Kidney (tissue), 14 donors: Measurements from ENCODE around the gene F2RL1. TPM values are rescaled to one million over a fixed set of nuclear protein-coding genes. Genes with fewer than 3 reads are reported as not detected.
"Not testable (repeated sequence)": the region's sequence is repeated elsewhere in the genome, so short reads cannot be mapped to it uniquely, and the experiment has no call there.

Experiments
- DNase-seq, 5 donors: peaks; one replicate each; pipeline ENCODE4 v3.0.0-alpha.2; 2013 to 2020
- FAIRE-seq: peaks from 2 replicates; lab custom pipeline; 2012; peaks lifted over from hg19 to GRCh38; lab: Jason Lieb, UNC
- H3K27ac ChIP-seq, 2 donors: one replicate each; pipeline ENCODE4 v1.7.0; 2013; ENCODE audit warnings: low read depth in 2 of 2, low read length in 2 of 2, inconsistent platforms in 1 of 2
- H3K27me3 ChIP-seq: one replicate; pipeline ENCODE4 v1.7.1; 2013; ENCODE audit warnings: low read length, inconsistent platforms; ENCODE audit not compliant: control insufficient read depth, insufficient read depth
- H3K36me3 ChIP-seq, 3 donors: one replicate each; pipeline versions ENCODE4 v1.7.0 to v1.7.1; 2013; ENCODE audit warnings: low read length in 3 of 3, control low read depth in 1 of 3, inconsistent platforms in 1 of 3; ENCODE audit not compliant: insufficient read depth in 3 of 3, control insufficient read depth in 2 of 3
- H3K4me1 ChIP-seq, 3 donors: one replicate each; pipeline versions ENCODE4 v1.7.0 to v1.7.1; 2013; ENCODE audit warnings: low read length in 3 of 3, inconsistent platforms in 1 of 3, low read depth in 1 of 3; ENCODE audit not compliant: control insufficient read depth in 2 of 3, insufficient read depth in 2 of 3
- H3K4me3 ChIP-seq, 3 donors: one replicate each; pipeline versions ENCODE4 v1.7.0 to v1.8.1; 2013; ENCODE audit warnings: low read length in 3 of 3, control low read depth in 1 of 3, inconsistent platforms in 1 of 3
- H3K9ac ChIP-seq, 3 donors: one replicate each; pipeline versions ENCODE4 v1.7.0 to v1.7.1; 2013; ENCODE audit warnings: low read length in 3 of 3, control low read depth in 1 of 3, inconsistent platforms in 1 of 3
- H3K9me3 ChIP-seq, 3 donors: one replicate each; pipeline versions ENCODE4 v1.7.0 to v1.7.1; 2013; ENCODE audit warnings: low read length in 3 of 3, control low read depth in 1 of 3, inconsistent platforms in 1 of 3; ENCODE audit not compliant: control insufficient read depth in 2 of 3, insufficient read depth in 1 of 3
- intact Hi-C: fragments of 100-400 bp; cut with DNase I; formaldehyde crosslinking; loops from one replicate; pipeline ENCODE4 v1.11.1; 2022
- polyA plus RNA-seq: library from polyadenylated mRNA; stranded (reverse); fragments of 350-450 nt; fragmentation: Illumina TruSeq; extraction: RNeasy Lipid Tissue Mini Kit (QIAGEN cat#74804); gene quantifications from one replicate; pipeline ENCODE4 v1.2.3, GENCODE V29; 2014; ENCODE audit warnings: low read depth, low replicate concordance; ENCODE audit not compliant: insufficient read depth
- total RNA-seq: library from RNA; stranded (reverse); fragmentation: NEBNext Ultra II Directional; extraction: Animal tissue kit (Norgen Biotek cat#: 25700); gene quantifications from one replicate; pipeline ENCODE4 v1.2.1, GENCODE V29; 2021
- TF ChIP-seq, protein P1 (sequence below): IDR thresholded peaks from 3 replicates; pipeline ENCODE4 v1.5.1; 2012; ENCODE audit warnings: mild to moderate bottlenecking, moderate library complexity, borderline replicate concordance; ENCODE audit not compliant: insufficient read depth; ENCODE audit errors: extremely low read depth
- donor health status: control.
- donor health status: control.
- donor health status: control.
- donor health status: control.
- donor health status: control.
- donor health status: DM: yes; HTN: yes; CAD: no.
- donor health status: Normal renal cell carcinoma (clear cell type).

The F2RL1 gene
- total and polyA plus RNA-seq, 2 donors from 2014 or later = 24.5 to 51.9 TPM

- TF ChIP-seq, protein P1, sequence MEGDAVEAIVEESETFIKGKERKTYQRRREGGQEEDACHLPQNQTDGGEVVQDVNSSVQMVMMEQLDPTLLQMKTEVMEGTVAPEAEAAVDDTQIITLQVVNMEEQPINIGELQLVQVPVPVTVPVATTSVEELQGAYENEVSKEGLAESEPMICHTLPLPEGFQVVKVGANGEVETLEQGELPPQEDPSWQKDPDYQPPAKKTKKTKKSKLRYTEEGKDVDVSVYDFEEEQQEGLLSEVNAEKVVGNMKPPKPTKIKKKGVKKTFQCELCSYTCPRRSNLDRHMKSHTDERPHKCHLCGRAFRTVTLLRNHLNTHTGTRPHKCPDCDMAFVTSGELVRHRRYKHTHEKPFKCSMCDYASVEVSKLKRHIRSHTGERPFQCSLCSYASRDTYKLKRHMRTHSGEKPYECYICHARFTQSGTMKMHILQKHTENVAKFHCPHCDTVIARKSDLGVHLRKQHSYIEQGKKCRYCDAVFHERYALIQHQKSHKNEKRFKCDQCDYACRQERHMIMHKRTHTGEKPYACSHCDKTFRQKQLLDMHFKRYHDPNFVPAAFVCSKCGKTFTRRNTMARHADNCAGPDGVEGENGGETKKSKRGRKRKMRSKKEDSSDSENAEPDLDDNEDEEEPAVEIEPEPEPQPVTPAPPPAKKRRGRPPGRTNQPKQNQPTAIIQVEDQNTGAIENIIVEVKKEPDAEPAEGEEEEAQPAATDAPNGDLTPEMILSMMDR = no peak
- Histone ChIP-seq H3K9me3 (no peaks in the 10 kb centered on the region), H3K36me3 (no peaks in the 10 kb centered on the region), H3K9ac (no peak overlapping the region), H3K4me3 (no peak overlapping the region), H3K4me1 (peaks cover 0 to 9% (median 4%) of the 10 kb centered on the region in 3 donors), H3K27me3 (no peaks in the 10 kb centered on the region), H3K27ac (no peak overlapping the region)
- no peak for FAIRE-seq
- intact Hi-C loops = no loop called here
- DNase-seq = no peak
Observed at GRCh38 chr5:76855961-76856360, 37.1 kb downstream of the F2RL1 start.

- H3K27ac ChIP-seq = not testable (repeated sequence)
Observed at GRCh38 chr5:76856800-76857199, 38.0 kb downstream of the F2RL1 start.

DNA sequence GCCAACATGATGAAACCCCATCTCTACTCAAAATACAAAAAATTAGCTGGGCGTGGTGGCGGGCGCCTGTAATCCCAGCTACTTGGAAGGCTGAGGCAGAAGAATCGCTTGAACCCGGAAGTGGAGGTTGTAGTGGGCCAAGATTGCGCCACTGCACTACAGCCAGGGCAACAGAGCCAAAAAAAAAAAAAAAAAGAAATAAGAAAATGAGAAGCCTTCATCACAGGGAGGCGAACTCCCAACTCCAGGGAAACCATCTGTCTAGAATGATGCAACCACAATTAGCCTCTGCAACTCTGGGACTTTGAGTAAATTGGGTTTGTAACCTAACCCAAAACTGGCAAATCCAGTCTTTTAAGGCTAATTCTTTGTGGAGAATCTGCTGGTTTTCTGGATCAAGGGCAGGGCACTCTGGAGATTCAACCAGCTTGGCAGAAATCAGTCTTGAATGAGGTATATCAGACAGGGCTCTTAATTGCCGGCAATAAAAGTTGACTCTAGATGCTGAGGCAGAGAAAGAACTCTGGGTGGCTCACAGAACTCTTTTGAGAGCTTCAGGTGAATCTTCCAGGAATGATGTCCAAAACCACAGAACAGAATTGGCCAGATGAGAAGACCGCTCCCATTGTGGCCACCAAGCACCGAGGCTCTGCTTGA lies 40.9 kb downstream of the F2RL1 start:
- TF ChIP-seq, protein P1 = no peak
- no peak for FAIRE-seq
- intact Hi-C loops = no loop called here

More at GRCh38 chr5:76856800-76857199, 38.0 kb downstream of the F2RL1 start:
- intact Hi-C loops, H3K9me3 ChIP-seq, H3K4me1 ChIP-seq, H3K4me3 ChIP-seq, H3K9ac ChIP-seq, FAIRE-seq, H3K36me3 ChIP-seq, DNase-seq, H3K27me3 ChIP-seq: not testable (repeated sequence)

GRCh38 chr5:76861612-76862011 lies 42.8 kb downstream of the F2RL1 start:
- H3K27ac ChIP-seq = no peak overlapping the region
- peak in 2 of 5 donors; percentile 30 to 45 for DNase-seq
- FAIRE-seq = no peak

More for the DNA sequence above, 40.9 kb downstream of the F2RL1 start:
- no peaks in the 10 kb centered on the region for H3K9me3 ChIP-seq
- peaks cover 0 to 7% (median 4%) of the 10 kb centered on the region in 3 donors for H3K4me1 ChIP-seq
- no peak overlapping the region for H3K4me3 ChIP-seq
- no peaks in the 10 kb centered on the region for H3K27me3 ChIP-seq
- DNase-seq = no peak
- no peak overlapping the region for H3K9ac ChIP-seq
- H3K36me3 ChIP-seq = no peaks in the 10 kb centered on the region
- no peak overlapping the region for H3K27ac ChIP-seq

More at GRCh38 chr5:76861612-76862011, 42.8 kb downstream of the F2RL1 start:
- Histone ChIP-seq H3K36me3 (no peaks in the 10 kb centered on the region), H3K9ac (no peak overlapping the region), H3K4me3 (no peak overlapping the region), H3K9me3 (no peaks in the 10 kb centered on the region), H3K4me1 (no peaks in the 10 kb centered on the region), H3K27me3 (no peaks in the 10 kb centered on the region)
- intact Hi-C loops = no loop called here
- TF ChIP-seq, protein P1 = no peak
